ENCODE data around the gene PPARA.
"Not testable (repeated sequence)": the region's sequence is repeated elsewhere in the genome, so short reads cannot be mapped to it uniquely, and the experiment has no call there.

Gene PPARA

DNA sequence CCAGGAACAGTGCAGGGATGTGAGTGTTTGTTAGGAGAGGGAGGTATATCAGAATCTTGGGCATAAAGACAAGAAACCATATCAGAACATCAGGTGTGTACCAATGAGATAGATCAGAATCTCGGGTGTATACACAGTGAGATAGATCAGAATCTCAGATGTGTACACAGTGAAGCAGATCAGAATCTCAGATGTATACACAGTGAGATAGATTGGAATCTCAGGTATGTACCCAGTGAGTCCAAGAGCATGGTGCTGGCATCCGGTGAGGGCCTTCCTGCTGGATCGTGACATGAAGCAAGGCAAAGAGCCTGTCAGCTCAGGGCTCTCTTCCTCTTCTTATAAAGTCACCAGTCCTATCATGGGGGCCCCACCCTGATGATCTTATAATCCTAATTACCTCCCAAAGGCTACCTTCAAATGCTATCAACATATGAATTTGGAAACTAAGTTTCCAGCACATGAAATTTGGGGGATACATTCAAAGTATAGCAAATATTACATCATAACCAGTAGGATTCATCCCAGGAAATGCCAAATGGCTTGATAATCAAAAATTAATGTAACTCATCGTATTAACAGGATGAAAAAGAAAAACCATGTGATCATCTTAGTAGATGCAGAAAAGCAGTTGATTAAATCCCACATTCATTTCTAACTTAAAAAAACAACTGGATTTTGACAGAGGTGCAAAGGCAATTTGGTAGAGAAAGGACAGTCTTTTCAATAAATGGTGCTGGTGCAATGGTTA, 28.6 kb downstream of the PPARA start:
- no peak for DNase-seq

DNA sequence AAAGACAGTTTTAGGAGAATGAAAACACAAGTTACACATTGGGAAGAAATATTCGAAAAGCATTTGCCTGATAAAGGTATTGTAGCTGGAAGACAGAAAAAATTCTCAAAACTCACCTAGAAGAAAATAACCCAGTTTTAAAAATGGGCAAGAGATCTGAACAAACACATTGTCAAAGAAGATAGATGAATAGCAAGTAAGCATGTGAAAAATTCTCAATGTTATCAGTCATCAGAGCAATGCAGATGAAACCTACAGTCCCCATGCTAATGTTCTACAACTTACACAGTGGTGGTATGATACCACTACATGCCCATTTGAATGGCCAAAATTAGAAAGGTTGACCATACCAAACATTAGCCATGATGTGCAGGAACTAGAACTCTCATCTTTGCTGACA, 29.4 kb downstream of the PPARA start:
- DNase-seq: no peak

DNA sequence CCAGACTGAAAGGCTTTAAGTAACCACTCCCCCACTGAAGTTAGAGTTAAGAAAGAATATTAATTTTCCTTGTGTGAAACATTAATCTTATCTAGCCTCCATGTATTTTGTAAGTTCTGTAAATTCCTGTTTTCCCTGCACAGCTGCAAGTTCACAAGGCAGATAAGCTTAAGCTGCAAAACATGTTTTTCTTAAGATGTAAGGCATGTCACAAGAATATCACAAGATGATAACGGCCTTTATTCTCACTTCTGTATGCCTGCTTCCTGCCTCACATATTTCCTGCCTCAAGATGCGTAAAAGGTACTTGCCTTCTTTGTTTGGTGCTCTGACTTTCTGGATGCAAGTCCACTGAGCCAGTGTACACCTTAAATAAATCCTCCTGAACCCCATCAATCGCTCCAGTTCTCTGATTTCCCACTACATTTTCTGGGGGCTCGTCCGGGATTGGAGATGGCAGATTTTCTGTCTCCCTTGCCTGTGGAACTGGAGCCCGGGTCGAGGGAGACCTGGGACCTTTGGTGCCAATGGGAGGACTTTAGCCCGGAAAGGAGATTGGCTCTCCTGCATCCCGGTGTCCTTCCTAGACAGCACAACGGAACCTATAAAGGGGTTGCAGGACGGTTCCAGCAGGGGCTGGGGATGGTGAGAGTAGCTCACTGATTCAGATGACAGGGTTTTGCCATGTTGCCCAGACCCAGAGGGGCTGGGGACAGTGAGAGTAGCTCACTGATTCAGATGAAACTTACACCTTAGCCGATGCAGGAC, 30.2 kb downstream of the PPARA start:
- no peak for DNase-seq

DNA sequence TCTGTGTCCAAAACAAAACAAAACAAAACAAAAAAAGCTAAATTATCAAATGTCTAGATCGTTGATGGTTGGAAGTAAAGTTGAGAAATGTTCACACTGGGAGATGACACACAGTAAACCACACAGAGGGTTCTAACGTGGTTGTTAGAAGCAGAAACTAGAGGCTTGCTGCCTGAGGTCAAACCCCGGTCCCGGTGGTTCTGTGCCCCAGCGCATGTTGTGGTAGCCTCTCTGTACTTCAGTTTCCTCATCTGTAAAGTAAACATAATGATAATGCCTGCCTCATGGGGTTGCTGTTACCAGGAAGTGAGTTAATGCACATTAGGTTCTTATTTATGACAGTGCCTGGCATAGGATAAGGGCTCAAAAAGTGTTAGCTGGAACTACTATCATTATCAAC, 33.4 kb downstream of the PPARA start:
- peak; percentile 14 for DNase-seq

DNA sequence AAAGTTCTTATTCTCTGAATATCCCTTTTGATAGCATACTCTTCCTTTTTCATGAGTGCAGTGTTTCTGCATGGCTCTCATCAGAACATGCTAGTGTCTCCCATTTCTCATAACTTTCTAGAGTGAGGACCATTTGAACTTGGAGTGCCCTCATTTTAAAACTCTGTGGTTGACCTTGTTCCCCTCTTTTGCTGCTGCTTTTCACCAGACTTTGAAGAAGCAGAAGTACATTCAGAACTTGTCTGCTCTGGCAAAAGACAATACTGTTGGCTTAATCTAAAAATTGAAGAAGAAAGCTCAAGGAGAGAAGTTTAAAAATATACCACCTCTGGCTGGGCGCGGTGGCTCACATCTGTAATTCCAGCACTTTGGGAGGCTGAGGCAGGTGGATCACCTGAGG, 35.0 kb downstream of the PPARA start:
- DNase-seq: no peak

DNA sequence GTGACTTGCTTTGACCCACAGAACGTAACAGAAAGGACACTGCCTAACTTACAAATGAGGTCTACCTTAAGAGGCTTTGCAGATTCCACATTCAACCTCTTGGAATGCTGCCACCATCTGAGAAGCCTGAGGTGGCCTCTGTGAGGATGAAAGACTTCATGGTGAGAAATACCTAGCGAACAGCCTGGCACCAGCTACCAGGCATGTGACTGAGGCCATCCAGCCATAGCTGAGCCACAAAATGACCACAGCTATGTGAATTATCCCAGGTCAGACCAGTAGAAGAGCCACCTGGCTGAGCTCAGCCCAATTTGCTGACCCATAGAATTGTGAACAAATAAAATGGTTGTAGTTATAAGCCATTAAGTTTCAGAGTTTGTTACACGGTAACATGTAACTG, 37.5 kb downstream of the PPARA start:
- DNase-seq: no peak

DNA sequence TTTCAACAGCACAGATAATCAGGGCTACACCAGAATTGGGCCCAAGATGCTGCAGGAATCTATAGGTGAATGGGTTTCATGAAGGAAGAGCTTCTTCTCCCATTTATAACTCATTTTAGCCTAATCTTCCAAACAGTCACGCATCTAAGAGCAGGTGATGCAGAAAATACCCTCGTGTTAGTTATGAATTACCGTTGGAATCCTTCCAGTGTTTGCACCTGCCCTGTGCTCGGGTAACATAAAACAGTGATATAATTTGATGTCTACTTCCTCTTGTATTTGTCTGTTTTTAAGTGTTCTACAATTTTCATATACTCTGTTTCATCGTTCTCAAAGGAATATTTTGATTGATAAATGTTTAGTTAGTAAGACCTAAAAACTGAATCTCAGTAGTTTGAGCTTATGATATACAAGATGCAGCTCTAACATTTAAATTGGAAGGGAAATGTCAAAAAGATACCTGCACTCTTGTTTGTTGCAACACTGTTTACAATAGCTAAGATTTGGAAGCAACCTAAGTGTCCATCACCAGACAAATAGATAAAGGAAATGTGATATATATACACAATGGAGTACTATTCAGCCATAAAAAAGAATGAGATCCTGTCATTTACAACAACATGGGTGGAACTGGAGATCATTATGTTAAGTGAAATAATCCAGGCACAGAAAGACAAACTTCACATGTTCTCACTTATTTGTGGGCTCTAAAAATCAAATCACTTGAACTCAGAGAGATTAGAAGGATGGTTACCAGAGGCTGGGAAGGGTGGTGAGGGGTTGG, 42.1 kb downstream of the PPARA start:
- no peak for DNase-seq

DNA sequence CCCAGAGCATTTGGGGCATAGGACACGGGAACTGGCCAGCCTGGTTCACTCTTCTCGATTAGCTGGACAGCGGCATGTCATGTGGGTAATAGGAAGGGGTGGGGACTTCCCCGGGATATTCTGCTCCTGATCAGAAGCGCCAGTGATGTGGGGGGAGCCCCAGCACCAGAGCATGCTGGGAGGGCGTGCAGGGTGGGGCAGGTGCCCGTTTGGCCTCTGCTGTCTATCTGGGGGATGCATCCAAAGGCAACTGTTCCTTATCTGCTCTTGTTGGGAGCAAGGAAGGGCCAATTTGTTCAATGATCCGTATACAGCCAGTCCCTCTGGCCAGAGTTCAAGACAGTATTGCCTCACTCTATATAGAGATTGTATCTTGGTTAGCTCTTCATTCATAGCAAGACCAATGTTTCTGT, 43.6 kb downstream of the PPARA start:
- no peak for DNase-seq

DNA sequence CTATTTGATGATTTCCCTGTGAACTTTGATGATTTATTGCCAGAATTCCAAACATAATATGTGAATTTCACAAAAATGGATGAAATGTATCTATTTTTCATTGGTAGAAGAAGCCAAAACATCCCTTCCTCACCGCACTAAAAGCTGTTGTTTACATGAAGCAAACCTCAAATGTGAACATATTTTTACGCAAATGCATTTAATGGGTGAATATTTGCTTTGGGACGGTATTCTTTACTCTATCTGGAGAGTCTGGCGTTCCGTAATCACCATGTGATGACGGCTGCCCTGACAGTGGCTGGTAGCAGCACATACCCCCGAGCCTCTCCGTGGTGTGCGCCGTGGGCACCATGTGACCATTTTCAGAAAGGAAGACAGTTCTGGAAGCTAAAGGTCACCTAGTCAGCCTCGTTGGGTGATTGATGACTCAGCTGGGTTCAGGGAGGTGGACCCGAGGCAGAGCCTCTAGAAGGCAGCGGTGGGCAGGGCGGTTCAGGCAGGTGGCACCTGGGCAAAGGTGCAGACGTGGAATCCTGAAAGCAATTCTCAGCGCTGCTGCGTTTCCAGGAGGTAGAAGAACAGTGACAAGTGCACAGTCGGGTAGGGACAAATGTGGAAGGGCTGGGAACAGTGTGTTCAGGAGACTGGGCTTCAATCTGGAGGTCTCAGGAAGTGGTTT, 45.3 kb downstream of the PPARA start:
- DNase-seq: no peak

DNA sequence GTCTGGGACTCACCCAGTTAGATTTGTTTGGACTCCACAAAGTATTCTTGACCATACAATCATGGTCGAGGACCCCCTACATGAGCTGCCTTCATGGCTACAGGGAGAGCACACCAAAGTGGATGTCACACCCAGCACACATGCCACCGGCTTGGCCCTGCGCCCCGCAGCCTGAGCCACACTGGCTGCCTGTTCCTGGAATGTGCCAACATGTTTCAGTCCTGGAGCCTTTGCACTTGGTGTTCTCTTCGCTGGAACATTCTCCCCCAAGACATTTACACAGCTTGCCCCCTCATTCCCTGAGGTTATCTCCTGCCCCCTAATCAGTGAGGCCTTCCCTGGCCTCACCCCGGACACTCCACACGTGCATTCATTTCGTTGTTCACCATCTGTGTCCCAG, 46.0 kb downstream of the PPARA start:
- DNase-seq: no peak

DNA sequence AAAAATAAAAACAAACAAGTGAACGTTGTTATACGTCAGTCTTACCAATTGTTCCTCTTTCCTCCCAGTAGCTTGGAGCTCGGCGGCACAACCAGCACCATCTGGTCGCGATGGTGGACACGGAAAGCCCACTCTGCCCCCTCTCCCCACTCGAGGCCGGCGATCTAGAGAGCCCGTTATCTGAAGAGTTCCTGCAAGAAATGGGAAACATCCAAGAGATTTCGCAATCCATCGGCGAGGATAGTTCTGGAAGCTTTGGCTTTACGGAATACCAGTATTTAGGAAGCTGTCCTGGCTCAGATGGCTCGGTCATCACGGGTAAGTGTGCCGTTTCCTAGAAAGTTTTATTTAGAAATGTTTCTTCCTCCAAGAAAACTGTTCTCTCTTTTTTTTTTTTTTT, 47.9 kb downstream of the PPARA start:
- no peak for DNase-seq

DNA sequence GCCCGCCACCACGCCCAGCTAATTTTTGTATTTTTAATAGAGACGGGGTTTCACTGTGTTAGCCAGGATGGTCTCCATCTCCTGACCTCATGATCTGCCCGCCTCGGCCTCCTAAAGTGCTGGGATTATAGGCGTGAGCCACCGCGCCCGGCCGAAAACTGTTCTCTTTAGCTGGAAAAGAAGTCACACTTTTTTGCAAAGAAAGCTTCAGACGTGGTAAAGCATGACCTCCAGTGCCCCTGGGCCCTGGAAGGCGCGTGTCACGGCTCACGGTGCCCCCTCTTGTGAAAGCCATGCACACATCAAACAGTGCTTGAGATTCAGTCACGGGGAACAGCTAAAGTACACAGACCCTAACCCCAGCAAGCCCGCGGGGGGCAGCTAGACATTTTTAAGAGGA, 48.5 kb downstream of the PPARA start:
- not testable (repeated sequence) for DNase-seq

DNA sequence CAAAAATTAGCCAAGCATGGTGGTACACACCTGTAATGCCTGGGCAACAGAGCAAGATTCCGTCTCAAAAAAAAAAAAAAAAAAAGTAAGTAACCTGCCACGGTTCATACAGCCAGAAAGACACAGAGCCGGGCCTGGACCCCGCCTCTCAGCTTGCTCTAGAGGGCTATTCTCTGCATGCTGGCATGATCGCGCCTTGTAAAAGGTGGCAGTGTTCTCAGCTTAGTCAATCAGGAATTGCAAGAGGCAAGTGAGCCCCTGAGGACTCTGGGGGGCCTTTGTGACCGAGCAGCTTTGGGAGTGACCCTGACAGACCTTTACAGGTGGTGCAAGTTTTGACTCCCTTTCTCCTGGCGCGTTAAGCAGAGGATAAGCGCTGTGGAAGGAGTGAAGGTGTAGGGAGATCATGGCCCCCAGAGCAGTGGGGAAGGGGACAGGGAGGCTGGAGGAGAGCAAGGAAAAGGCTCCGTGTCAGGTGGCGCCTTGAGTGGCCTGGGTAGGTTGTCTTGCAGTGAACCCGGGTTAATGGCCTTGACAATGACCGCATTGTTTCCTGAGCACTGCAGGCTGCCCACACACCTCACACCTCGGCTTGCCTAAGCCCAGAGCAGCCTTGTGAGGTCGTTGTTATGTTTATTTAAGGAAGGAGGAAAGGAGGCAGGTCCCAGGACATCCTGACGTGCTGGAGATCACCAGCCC, 50.9 kb downstream of the PPARA start:
- DNase-seq: no peak

DNA sequence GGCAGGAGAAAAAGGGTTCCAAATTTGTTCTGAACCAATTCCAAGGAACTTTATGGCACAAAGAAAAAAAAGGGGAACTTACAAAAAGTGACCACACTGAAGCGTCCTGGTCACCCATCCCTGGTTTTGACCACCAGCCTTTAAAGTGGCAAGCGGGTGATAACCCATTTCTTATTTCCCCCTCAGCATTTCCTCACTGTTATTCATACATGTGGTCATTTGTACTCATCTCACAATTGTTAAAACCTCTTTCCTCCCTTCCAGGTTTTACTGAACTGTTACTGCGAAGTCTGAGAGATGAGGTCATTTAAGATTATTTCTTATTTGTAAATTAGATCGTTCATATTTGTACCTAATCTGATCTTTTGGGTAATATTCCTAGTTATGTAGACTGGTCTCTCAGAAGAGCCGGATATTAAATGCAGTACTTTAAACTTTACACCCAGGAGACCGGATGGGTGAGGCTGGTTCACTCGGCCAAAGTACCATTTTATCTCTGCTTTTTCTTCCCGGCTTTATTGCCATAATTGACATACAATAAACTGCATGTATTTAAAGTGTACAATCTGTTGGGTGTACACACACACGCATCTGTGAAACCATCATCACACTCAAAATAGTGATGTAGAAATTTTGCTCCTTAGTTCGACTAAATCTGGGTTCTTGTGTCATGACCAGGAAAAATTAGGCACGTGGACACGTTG, 52.7 kb downstream of the PPARA start:
- no peak for DNase-seq

DNA sequence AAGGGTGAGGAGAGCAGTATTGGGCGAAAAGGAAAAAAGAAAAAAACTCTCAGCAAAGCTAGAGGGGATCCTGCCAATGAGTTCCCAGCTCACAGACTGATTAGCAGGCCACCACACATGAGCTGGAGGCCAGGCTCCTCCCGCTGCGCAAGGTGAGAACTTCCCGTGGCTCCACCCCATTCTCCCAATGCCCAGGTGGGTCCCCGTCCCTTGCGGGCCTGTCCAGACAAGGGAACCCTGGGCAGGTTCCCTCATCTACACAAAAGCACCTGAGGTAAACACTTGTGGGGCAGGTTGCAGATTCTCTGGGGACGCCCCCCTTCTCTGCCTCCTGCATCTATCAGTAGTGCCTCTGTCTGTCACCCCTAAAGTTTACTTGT, 53.3 kb downstream of the PPARA start:
- no peak for DNase-seq

DNA sequence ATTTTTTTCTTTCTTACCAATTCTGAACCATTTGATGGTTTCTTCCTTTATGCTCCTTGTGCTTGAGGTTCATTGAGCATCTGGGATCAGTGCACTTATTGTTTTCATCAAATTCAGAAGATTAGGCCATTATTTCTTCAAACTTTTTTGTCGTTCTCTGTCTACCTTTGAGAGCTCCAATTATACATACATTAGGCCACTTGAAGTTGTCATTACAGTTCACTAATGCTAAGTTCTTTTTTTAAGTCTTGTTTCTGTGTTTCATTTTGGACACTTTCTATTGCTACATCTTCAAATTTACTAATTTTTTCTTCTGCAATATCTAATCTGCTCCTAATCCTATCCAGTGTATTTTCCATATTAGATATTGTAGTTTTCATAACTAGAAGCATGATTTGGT, 58.9 kb downstream of the PPARA start:
- no peak for DNase-seq

DNA sequence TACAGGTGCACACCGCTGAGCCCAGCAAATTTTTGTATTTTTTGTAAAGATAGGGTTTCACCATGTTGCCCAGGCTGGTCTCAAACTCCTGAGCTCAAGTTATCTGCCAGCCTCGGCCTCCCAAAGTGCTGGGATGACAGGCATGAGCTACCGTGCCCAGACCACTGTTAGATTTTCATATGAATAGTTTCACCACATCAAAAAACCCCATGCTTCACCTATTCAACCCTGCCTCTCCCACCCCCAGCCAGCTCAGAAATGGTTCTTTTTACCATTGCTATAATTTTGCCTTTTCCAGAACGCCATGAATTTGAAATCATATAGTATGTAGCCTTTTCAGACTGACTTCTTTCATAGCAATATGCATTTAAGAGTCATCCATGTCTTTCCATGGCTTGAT, 61.9 kb downstream of the PPARA start:
- peak; percentile 21 for DNase-seq

DNA sequence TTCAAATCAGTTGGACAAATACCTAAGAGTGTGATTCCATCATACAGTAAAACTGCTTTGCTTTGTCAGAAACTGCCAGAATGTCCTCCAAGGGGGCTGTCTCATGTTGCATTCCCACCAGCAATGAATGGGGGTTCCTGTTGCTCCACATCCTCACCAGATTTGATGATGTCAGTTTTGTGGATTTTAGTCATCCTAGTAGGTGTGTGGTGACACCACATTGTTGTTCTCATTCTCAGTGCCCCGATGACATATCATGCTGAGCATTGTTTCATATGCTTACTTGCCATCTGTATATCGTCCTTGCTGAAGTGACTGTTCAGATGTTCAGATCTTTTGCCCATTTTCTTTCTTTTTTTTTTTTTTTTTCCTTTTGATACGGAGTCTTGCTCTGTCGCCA, 62.7 kb downstream of the PPARA start:
- DNase-seq: peak; percentile 59

DNA sequence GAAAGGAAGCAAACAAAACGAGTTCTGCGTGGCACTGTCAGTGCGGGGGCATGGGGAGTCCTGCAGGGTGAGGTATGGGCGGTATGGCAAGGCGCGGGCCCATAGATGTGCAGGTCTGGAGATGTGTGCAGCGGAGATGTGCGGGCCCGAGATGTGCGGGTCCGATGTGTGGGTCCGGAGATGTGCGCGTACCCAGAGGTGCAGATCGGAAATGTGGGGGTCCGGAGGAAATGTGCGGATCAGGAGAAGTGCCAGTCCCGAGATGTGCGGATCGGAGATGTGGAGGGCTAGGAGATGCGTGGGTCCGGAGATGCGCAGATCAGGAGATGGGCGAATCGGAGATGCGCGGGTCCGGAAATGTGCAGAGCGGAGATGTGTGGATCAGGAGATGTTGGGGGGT, 63.8 kb downstream of the PPARA start:
- DNase-seq: no peak

DNA sequence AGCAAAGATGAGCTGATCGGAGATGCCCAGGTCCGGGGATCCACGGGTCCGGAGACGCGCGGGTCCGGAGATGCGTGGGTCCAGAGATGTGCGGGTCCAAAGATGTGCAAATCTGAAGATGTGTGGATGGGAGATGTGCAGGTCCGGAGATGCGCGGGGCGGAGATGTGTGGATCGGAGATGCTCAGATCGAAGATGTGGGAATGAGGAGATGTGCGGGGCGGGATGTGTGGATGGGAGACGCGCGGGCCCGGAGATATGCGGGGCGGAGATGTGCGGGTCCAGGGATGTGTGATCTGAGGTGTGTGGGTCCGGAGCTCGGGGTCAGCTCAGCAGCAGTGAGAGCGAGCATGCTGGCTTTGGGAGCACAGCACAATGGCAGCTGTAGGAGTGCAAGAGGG, 64.3 kb downstream of the PPARA start:
- DNase-seq: no peak

DNA sequence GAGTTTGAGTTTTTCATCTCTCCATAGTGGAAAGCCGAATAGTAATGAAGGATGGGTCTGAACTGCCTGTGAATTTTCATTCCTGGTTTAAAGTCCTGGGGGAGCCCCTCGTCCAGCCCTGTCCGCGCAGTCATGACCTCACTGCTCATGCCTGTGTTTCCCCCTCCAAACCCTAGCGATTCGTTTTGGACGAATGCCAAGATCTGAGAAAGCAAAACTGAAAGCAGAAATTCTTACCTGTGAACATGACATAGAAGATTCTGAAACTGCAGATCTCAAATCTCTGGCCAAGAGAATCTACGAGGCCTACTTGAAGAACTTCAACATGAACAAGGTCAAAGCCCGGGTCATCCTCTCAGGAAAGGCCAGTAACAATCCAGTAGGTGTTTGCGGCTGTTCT, 69.3 kb downstream of the PPARA start:
- peak; percentile 7 for DNase-seq

DNA sequence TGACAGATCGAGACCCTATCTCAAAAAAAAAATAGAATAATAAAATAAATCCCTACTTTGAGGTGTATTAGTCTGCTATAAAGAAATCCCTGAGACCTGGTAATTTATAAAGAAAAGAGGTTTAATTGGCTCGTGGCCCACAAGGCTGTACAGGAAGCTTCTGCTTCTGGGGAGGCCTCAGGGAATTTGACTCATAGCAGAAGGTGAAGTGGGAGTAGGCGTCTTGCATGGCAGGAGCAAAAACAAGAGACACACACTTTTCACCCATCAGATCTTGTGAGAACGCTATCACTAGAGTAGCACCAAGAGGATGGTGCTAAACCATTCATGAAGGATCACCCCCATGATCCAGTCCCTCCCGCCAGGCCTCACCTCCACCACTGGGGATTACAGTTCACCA, 70.6 kb downstream of the PPARA start:
- DNase-seq: peak; percentile 10
